Skeletal muscle cell (primary cell): ENCODE data around the gene GMNC.

Experiments used
- DNase-seq: peaks from one replicate; pipeline ENCODE4 v3.0.0-alpha.2; 2010; ENCODE audit warnings: low read depth
- H3K4me3 ChIP-seq: 2 replicates; pipeline ENCODE4 v1.5.1; 2011; ENCODE audit warnings: low read depth, mild to moderate bottlenecking, control low read depth, low read length, moderate library complexity

GMNC gene

GRCh38 chr3:190854062-190854461 lies 8.4 kb downstream of the GMNC start:
- DNase-seq, result no peak
- no peak overlapping the region for H3K4me3 ChIP-seq

- no peak overlapping the region for H3K4me3 ChIP-seq
- DNase-seq, result no peak
Measured at GRCh38 chr3:190853464-190853863, 9.0 kb downstream of the GMNC start.

GRCh38 chr3:190849607-190850006 lies 12.9 kb downstream of the GMNC start:
- no peak overlapping the region for H3K4me3 ChIP-seq
- no peak for DNase-seq

- DNase-seq, result no peak
- no peak overlapping the region for H3K4me3 ChIP-seq
Measured at GRCh38 chr3:190848870-190849269, 13.6 kb downstream of the GMNC start.

GRCh38 chr3:190847436-190847835 lies 15.1 kb downstream of the GMNC start:
- no peak for DNase-seq
- no peak overlapping the region for H3K4me3 ChIP-seq

GRCh38 chr3:190840146-190840545 lies 22.3 kb downstream of the GMNC start:
- no peak for DNase-seq

GRCh38 chr3:190831225-190831624 lies 31.3 kb downstream of the GMNC start:
- H3K4me3 ChIP-seq, result no peak overlapping the region
- DNase-seq, result no peak

More at GRCh38 chr3:190840146-190840545, 22.3 kb downstream of the GMNC start:
- H3K4me3 ChIP-seq, result no peak overlapping the region

GRCh38 chr3:190830031-190830430 lies 32.5 kb downstream of the GMNC start:
- no peak overlapping the region for H3K4me3 ChIP-seq
- DNase-seq, result no peak

- no peak overlapping the region for H3K4me3 ChIP-seq
- DNase-seq, result peak; percentile 31
Measured at GRCh38 chr3:190826018-190826417, 36.5 kb downstream of the GMNC start.

GRCh38 chr3:190825386-190826016 lies 37.0 kb downstream of the GMNC start:
- H3K4me3 ChIP-seq, result no peak overlapping the region
- no peak for DNase-seq

GRCh38 chr3:190811775-190812480 lies 50.6 kb downstream of the GMNC start:
- H3K4me3 ChIP-seq, result peak overlapping the region; percentile 1
- DNase-seq, result no peak

- H3K4me3 ChIP-seq, result no peak overlapping the region
- no peak for DNase-seq
Measured at GRCh38 chr3:190810957-190811356, 51.5 kb downstream of the GMNC start.

- DNase-seq, result no peak
- H3K4me3 ChIP-seq, result no peak overlapping the region
Measured at GRCh38 chr3:190809351-190809750, 53.1 kb downstream of the GMNC start.

GRCh38 chr3:190807719-190808375 lies 54.6 kb downstream of the GMNC start:
- no peak for DNase-seq
- no peak overlapping the region for H3K4me3 ChIP-seq
